Psoas muscle (tissue), 8 donors: ENCODE results near the gene CTNND2. TPM values are rescaled to one million over a fixed set of nuclear protein-coding genes. Genes with fewer than 3 reads are reported as not detected.

Source experiments
- ATAC-seq, 4 donors: fragments of 200-7000 bp; cut with Tn5 transposase; one replicate each; pipeline ENCODE4 v1.9.1; 2020; ENCODE audit warnings: moderate library complexity in 3 of 4, mild to moderate bottlenecking in 2 of 4
- DNase-seq, 2 donors: peaks; one replicate each; pipeline ENCODE4 v3.0.0-alpha.2; 2020
- H3K27ac ChIP-seq: fragments of 200-600 bp; one replicate; pipeline ENCODE4 v1.8.0; 2022
- H3K27me3 ChIP-seq, 3 donors: fragments of 200-600 bp in 1 of 3; one replicate each; pipeline versions ENCODE4 v1.6.1 to v1.8.0; 2013 to 2022; ENCODE audit warnings: low read length in 2 of 3, mild to moderate bottlenecking in 2 of 3, moderate library complexity in 1 of 3; ENCODE audit not compliant: insufficient read depth in 3 of 3
- H3K36me3 ChIP-seq, 2 donors: fragments of 200-600 bp in 1 of 2; one replicate each; pipeline versions ENCODE4 v1.6.1 to v1.8.0; 2013 to 2022; ENCODE audit warnings: low read depth in 1 of 2, mild to moderate bottlenecking in 1 of 2, moderate library complexity in 1 of 2; ENCODE audit not compliant: insufficient read depth in 1 of 2
- H3K4me1 ChIP-seq: fragments of 200-600 bp; one replicate; pipeline ENCODE4 v1.8.0; 2022
- H3K4me3 ChIP-seq: fragments of 200-600 bp; one replicate; pipeline ENCODE4 v1.8.0; 2022; ENCODE audit warnings: mild to moderate bottlenecking
- H3K9me3 ChIP-seq: fragments of 200-600 bp; one replicate; pipeline ENCODE4 v1.8.0; 2022
- WGBS, 3 donors: extraction: QIAGEN DNeasy Blood & Tissue Kit; methylation state at CpG; one replicate each; pipeline versions ENCODE4 v1.1.6 to v1.1.7; 2013; 5-methylcytosine and 5-hydroxymethylcytosine counted together
- intact Hi-C, 2 donors: fragments of 100-400 bp; cut with DNase I; formaldehyde crosslinking; loops; one replicate each; pipeline versions ENCODE4 v1.11.0 to v1.14.2; 2022
- polyA plus RNA-seq, 3 donors: library from polyadenylated mRNA; stranded (reverse); fragments of 200-250 nt; gene quantifications; one replicate each; pipeline ENCODE4 v1.2.3, GENCODE V29; 2013
- total RNA-seq, 4 donors: library from RNA; stranded (reverse); fragmentation: NEBNext Ultra II Directional in 2 of 4; extraction: Animal tissue kit (Norgen Biotek cat#: 25700) in 2 of 4; gene quantifications; one replicate each; pipeline versions ENCODE4 v1.2.1 to v1.2.4, GENCODE V29; 2021 to 2023
- TF ChIP-seq, protein P1 (sequence below): fragments of 200-600 bp; IDR thresholded peaks from one replicate; pipeline ENCODE4 v1.8.0; 2022; ENCODE audit warnings: antibody characterized with exemption
- donor health status: healthy with polysubstance abuse.
- donor health status: DM: no; HTN: no; CAD: no; lungs with moderate emphysema.
- donor health status: Bipolar disorder and iron deficiency.
- donor health status: healthy.
- donor health status: DM: yes; HTN: yes; CAD: no.
- donor health status: DM: no; HTN: no; CAD: no.
- donor health status: DM: no; HTN: no; CAD: no.
- donor health status: DM: yes; HTN: yes; CAD: no.

Gene CTNND2
- total and polyA plus RNA-seq, 7 donors: 0.09 to 0.14 (median 0.13) TPM; not detected in 4

DNA sequence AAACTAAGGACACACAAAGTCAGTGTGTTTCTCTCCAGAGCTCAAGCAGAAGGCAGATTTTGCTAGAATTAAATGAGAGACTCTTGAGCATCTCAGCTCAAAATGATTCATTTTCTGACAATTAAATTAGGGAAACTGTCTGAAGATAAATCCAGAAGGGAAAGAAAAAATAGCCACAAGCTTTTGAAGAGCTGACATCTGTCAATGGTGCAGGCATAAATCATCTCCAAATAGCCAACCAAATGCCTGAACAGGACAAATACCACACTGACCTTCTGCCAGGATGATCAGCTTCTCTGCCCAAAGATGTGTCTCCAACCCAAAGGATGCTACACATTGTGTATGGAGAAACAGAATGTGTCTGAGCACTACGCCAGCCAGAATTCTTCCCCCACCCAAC, 199.3 kb downstream of the CTNND2 start:
- TF ChIP-seq, protein P1, sequence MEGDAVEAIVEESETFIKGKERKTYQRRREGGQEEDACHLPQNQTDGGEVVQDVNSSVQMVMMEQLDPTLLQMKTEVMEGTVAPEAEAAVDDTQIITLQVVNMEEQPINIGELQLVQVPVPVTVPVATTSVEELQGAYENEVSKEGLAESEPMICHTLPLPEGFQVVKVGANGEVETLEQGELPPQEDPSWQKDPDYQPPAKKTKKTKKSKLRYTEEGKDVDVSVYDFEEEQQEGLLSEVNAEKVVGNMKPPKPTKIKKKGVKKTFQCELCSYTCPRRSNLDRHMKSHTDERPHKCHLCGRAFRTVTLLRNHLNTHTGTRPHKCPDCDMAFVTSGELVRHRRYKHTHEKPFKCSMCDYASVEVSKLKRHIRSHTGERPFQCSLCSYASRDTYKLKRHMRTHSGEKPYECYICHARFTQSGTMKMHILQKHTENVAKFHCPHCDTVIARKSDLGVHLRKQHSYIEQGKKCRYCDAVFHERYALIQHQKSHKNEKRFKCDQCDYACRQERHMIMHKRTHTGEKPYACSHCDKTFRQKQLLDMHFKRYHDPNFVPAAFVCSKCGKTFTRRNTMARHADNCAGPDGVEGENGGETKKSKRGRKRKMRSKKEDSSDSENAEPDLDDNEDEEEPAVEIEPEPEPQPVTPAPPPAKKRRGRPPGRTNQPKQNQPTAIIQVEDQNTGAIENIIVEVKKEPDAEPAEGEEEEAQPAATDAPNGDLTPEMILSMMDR: no peak
- H3K9me3 ChIP-seq: no peaks in the 10 kb centered on the region
- WGBS, 3 donors: 83 to 89% (median 85%) methylated on average over 1 of the region's 1 CpG
- no peak overlapping the region for H3K4me3 ChIP-seq
- no peaks in the 10 kb centered on the region for H3K36me3 ChIP-seq
- ATAC-seq (no peak), DNase-seq (no peak)
- intact Hi-C loops: no loop called here
- no peaks in the 10 kb centered on the region for H3K4me1 ChIP-seq
- no peaks in the 10 kb centered on the region for H3K27me3 ChIP-seq
- H3K27ac ChIP-seq: no peak overlapping the region

DNA sequence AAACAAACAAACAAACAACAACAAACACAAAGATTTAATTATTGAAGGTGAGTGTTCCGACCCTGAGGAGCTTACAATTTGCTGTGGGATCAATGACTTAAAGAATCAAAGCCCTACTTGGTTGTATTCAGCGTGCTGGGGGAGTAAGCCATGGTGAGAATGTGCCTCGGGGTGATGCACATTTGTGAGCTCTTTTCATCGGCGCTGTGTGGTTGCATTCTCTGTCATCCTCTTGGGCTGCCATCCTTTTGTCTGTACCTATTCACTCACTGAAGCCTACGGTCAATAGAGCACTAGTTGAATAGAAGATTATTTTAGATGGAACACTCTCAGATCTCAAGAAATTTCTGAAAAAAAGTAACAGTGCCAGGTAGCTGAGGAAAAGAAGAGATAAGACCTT, 203.9 kb downstream of the CTNND2 start:
- no peaks in the 10 kb centered on the region for H3K4me1 ChIP-seq
- DNase-seq (no peak), ATAC-seq (no peak)
- H3K36me3 ChIP-seq: no peaks in the 10 kb centered on the region
- no peaks in the 10 kb centered on the region for H3K27me3 ChIP-seq
- no peak overlapping the region for H3K4me3 ChIP-seq
- TF ChIP-seq, protein P1: no peak
- no peaks in the 10 kb centered on the region for H3K9me3 ChIP-seq
- H3K27ac ChIP-seq: no peak overlapping the region
- WGBS, 3 donors: 79 to 83% (median 82%) methylated on average over 6 of the region's 6 CpGs
- intact Hi-C loops: no loop called here

DNA sequence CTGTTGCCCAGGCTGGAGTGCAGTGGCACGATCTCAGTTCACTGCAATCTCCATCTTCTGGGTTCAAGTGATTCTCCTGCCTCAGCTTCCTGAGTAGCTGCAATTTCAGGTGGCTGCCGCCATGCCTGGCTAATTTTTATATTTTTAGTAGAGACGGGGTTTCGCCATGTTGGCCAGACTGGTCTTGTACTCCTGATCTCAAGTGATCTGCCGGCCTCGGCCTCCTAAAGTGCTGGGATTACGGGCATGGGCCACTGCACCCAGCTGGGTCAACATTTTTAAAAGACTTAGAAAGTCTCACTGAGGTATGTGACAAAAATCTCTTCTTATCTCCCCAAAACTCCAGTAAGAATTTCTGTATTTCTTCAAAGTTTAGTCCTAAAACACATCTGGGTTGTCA, 211.6 kb downstream of the CTNND2 start:
- Histone ChIP-seq H3K9me3 (no peaks in the 10 kb centered on the region), H3K36me3 (no peaks in the 10 kb centered on the region), H3K27ac (no peak overlapping the region), H3K4me3 (no peak overlapping the region), H3K4me1 (no peaks in the 10 kb centered on the region), H3K27me3 (no peaks in the 10 kb centered on the region)
- no peak for DNase-seq
- ATAC-seq: no peak
- intact Hi-C loops: no loop called here
- TF ChIP-seq, protein P1: no peak
- 84 to 90% (median 85%) methylated on average over 7 of the region's 7 CpGs for WGBS, 3 donors

DNA sequence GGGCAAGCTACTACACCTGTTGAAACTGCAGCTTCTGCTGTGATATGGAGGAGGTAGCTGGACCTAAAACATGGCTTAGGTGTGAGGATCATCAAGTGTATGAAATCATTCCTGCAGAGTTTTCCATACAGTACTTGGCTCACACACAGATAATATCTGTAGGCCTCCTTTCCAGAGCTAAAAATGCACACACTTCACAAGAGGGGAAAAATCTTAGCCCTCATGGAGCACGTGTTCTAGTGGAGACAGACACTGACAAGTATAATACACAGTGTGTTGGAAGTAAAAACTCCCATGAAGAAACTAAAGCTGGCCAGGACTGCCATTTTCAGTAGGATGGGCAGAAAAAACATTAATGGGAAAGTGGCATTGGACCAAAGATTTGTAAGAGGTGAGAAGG, 216.7 kb downstream of the CTNND2 start:
- Histone ChIP-seq H3K27ac (no peak overlapping the region), H3K36me3 (no peaks in the 10 kb centered on the region), H3K9me3 (no peaks in the 10 kb centered on the region), H3K27me3 (no peaks in the 10 kb centered on the region), H3K4me1 (no peaks in the 10 kb centered on the region), H3K4me3 (no peak overlapping the region)
- TF ChIP-seq, protein P1: no peak
- intact Hi-C loops: no loop called here
- ATAC-seq: no peak
- DNase-seq: no peak
- WGBS, 3 donors: 63 to 69% (median 68%) methylated on average over 1 of the region's 1 CpG

DNA sequence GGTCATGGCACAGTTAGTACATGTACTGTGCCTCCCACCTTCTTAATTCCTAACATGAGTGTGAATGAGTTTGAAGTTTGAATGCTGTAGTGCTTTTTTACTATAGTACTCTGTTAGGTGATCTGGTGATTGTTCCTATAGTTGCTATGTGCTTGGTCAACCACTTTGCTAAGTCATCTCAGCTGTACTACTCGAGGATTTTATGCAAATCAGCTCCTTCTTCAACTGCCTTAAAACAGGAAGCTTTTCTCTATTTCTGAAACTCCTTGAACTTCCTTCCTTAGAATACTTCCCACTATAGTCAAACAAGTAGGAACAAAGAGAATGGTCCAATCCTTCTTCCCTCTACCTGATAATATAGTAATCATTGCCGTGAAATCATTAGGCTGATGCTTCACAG, 219.6 kb downstream of the CTNND2 start:
- Histone ChIP-seq H3K27ac (no peak overlapping the region), H3K4me1 (no peaks in the 10 kb centered on the region), H3K36me3 (no peaks in the 10 kb centered on the region), H3K27me3 (no peaks in the 10 kb centered on the region), H3K4me3 (no peak overlapping the region), H3K9me3 (no peaks in the 10 kb centered on the region)
- no peak for DNase-seq
- no peak for ATAC-seq
- TF ChIP-seq, protein P1: no peak
- 56 to 68% (median 60%) methylated on average over 2 of the region's 2 CpGs for WGBS, 3 donors
- intact Hi-C loops: no loop called here
